Measurements from ENCODE around the gene HNRNPA1L2. TPM values are rescaled to one million over a fixed set of nuclear protein-coding genes. Genes with fewer than 3 reads are reported as not detected.

Gene HNRNPA1L2
- total and polyA plus RNA-seq, 9 of the 15 experiments (the other 6 are each of a cell fraction or from before 2014, with no cell fraction given), result 3.7 to 10.8 (median 6.8) TPM

- H3K4me1 ChIP-seq (replicated peaks in 1 of 2; ENCODE audit: control insufficient read depth in 2 of 2, insufficient read depth in 2 of 2, low read length in 2 of 2), result peaks cover 0 to 4% of the 10 kb centered on the region in 2 experiments; a peak in 1 of 5 replicates
- ChIA-PET POLR2A (no interaction called here), CTCF (ENCODE audit: low intra/inter-chr PET ratio) (no interaction called here)
- no peak for TF ChIP-seq NR3C1 (CRISPR knock-in tag; IDR thresholded peaks at IDR 0.05)
- TF ChIP-seq MTA2 (IDR thresholded peaks at IDR 0.05; ENCODE audit: low read depth), result no peak
- no peak for TF ChIP-seq ZMIZ1 (IDR thresholded peaks at IDR 0.05; ENCODE audit: low read depth in 2 of 2, low read length in 2 of 2)
- TF ChIP-seq POLR2B (IDR thresholded peaks at IDR 0.05; ENCODE audit: low read depth, partially characterized antibody), result no peak
- no peak for TF ChIP-seq RAD21 (CRISPR knock-in tag; conservative IDR thresholded peaks at IDR 0.05 in 1 of 2, IDR thresholded peaks at IDR 0.05 in 1 of 2)
- TF ChIP-seq CTCF (IDR thresholded peaks at IDR 0.05 in 2 of 3, conservative IDR thresholded peaks at IDR 0.05 in 1 of 3; ENCODE audit: insufficient read depth in 2 of 3, low read depth in 1 of 3, low read length in 3 of 3), result no peak
- TF ChIP-seq E2F4 (CRISPR knock-in tag; IDR thresholded peaks at IDR 0.05; ENCODE audit: low read depth), result no peak
- no peak for TF ChIP-seq RBM39 (optimal IDR thresholded peaks at IDR 0.05; ENCODE audit: low read depth, low read length)
- TF ChIP-seq RBM34 (IDR thresholded peaks at IDR 0.05; ENCODE audit: borderline replicate concordance, insufficient read depth, low read length), result no peak
- TF ChIP-seq SIN3A (IDR thresholded peaks at IDR 0.05; ENCODE audit: borderline replicate concordance in 2 of 2, control insufficient read depth in 1 of 2, low read depth in 2 of 2, low read length in 2 of 2), result no peak
- H3K4me3 ChIP-seq, result no peak overlapping the region
- H3K9me1 ChIP-seq (ENCODE audit: control insufficient read depth, insufficient read depth, low read length), result no peaks in the 10 kb centered on the region
- FAIRE-seq (no peak), ATAC-seq (no peak), DNase-seq (ENCODE audit: extremely low read depth in 1 of 4, low spot score in 3 of 4) (no peak)
- BruUV-seq (replicated peaks), result no TSS peak
- WGBS (ENCODE audit: insufficient coverage, low coverage, missing lambda C conversion rate), result 54% methylated on average over 20 of the region's 73 CpGs
- no peaks in the 10 kb centered on the region for H4K20me1 ChIP-seq (replicated peaks; ENCODE audit: control insufficient read depth, insufficient read depth, low read length)
- no peaks in the 10 kb centered on the region for H3K36me3 ChIP-seq (ENCODE audit: control insufficient read depth, insufficient read depth, low read length)
- H2AFZ ChIP-seq (ENCODE audit: low read depth, low read length), result no peak overlapping the region
- in situ Hi-C loops (cut with MboI), result loop anchor here (25.0 kb wide), 2 partner anchors 362 to 562 kb away; no protein-coding TSS in a partner anchor
- H3K4me2 ChIP-seq (ENCODE audit: insufficient read depth, low read length), result no peak overlapping the region
- intact Hi-C loops (cut with micrococcal nuclease), result no loop called here
- no peaks in the 10 kb centered on the region for H3K9me3 ChIP-seq (replicated peaks; ENCODE audit: control insufficient read depth, insufficient read depth, low read depth, low read length)
- H3K79me2 ChIP-seq (ENCODE audit: control insufficient read depth, insufficient read depth, low read length), result no peaks in the 10 kb centered on the region
- no peak overlapping the region for H3K9ac ChIP-seq (ENCODE audit: insufficient read depth in 1 of 2, low read depth in 2 of 2, low read length in 2 of 2)
- peaks cover 0 to 5% of the 10 kb centered on the region in 2 experiments; a peak in 1 of 5 replicates for H3K27me3 ChIP-seq (ENCODE audit: control insufficient read depth in 2 of 2, insufficient read depth in 2 of 2, low read length in 2 of 2)
- no peak overlapping the region for H3K27ac ChIP-seq (ENCODE audit: extremely low read depth, low read depth, low read length)
Observed at GRCh38 chr13:52599848-52600603, 42.2 kb upstream of the HNRNPA1L2 start.
